HepG2 (cell line): ENCODE results near the gene RIPK3. TPM values are rescaled to one million over a fixed set of nuclear protein-coding genes. Genes with fewer than 3 reads are reported as not detected.

Experiments used
- ATAC-seq: fragments of 200-7000 bp; cut with Tn5 transposase; 3 replicates; pipeline ENCODE4 v1.9.1; 2020; ENCODE audit warnings: mild to moderate bottlenecking, moderate library complexity
- BruUV-seq: library from RNA; stranded (reverse); fragments of 400-500 nt; replicated peaks from 2 replicates; lab custom pipeline; 2021; lab: Mats Ljungman, UMichigan
- CTCF ChIA-PET: fragments of 300-600 bp; formaldehyde crosslinking; extraction: SDS; loops from one replicate; lab custom pipeline; 2021; ENCODE audit warnings: low total read pairs, inconsistent platforms, low intra/inter-chr PET ratio; lab: Yijun Ruan, JAX
- POLR2A ChIA-PET: fragments of 350-600 bp; sonication (Branson Sonifier 250); formaldehyde crosslinking; loops from one replicate; lab custom pipeline; 2020; ENCODE audit warnings: antibody characterized with exemption, inconsistent platforms; lab: Yijun Ruan, JAX
- DNase-seq: peaks from one replicate; pipeline ENCODE4 v3.0.0-alpha.2; 2015; ENCODE audit warnings: low spot score
- FAIRE-seq: peaks from 3 replicates; lab custom pipeline; 2011; peaks lifted over from hg19 to GRCh38; lab: Jason Lieb, UNC
- H2AFZ ChIP-seq: one replicate; pipeline ENCODE4 v1.6.1; 2011; ENCODE audit warnings: low read length, inconsistent platforms
- H3K27ac ChIP-seq: fragments of 300-600 bp; 3 replicates; pipeline ENCODE4 v1.8.0; 2011; ENCODE audit warnings: mixed run types, mild to moderate bottlenecking, mixed read lengths, low read length, inconsistent platforms; ENCODE audit not compliant: insufficient read depth; ENCODE audit errors: extremely low read length
- H3K27me3 ChIP-seq, 2 experiments: fragments of 200-600 bp in 1 of 2; 2 replicates in 1 of 2; 3 replicates in 1 of 2; pipeline versions ENCODE4 v1.6.0 to v1.8.0; 2011; ENCODE audit warnings: low read length in 2 of 2, mild to moderate bottlenecking in 2 of 2, moderate library complexity in 2 of 2, inconsistent platforms in 1 of 2; ENCODE audit not compliant: insufficient read depth in 2 of 2, control insufficient read depth in 1 of 2
- H3K36me3 ChIP-seq, 2 experiments: fragments of 200-600 bp in 1 of 2; replicated peaks in 1 of 2; 2 replicates in 1 of 2; 3 replicates in 1 of 2; pipeline versions ENCODE4 v1.5.1 to v1.8.0; 2011; ENCODE audit warnings: low read length in 2 of 2, inconsistent platforms in 1 of 2; ENCODE audit not compliant: insufficient read depth in 2 of 2, control insufficient read depth in 1 of 2
- H3K4me1 ChIP-seq: 2 replicates; pipeline ENCODE4 v1.5.1; 2012; ENCODE audit warnings: low read length, inconsistent platforms; ENCODE audit not compliant: insufficient read depth
- H3K4me2 ChIP-seq: 2 replicates; pipeline ENCODE4 v1.6.0; 2011; ENCODE audit warnings: low read depth, low read length, inconsistent platforms
- H3K4me3 ChIP-seq, 3 experiments: fragments of 200-600 bp in 1 of 3; sonication (generic), shearing (Covaris generic) in 1 of 3; replicated peaks in 1 of 3; 2 replicates each; pipeline ENCODE4 v1.5.1; 2011 to 2016; ENCODE audit warnings: low read length in 3 of 3, inconsistent platforms in 2 of 3, low read depth in 2 of 3, mild to moderate bottlenecking in 2 of 3, control low read depth in 1 of 3, mixed read lengths in 1 of 3; ENCODE audit not compliant: insufficient read depth in 1 of 3
- H3K79me2 ChIP-seq: one replicate; pipeline ENCODE4 v1.6.1; 2011; ENCODE audit warnings: low read length, inconsistent platforms; ENCODE audit not compliant: insufficient read depth
- H3K9ac ChIP-seq: 2 replicates; pipeline ENCODE4 v1.6.0; 2011; ENCODE audit warnings: mild to moderate bottlenecking, low read depth, low read length, inconsistent platforms; ENCODE audit not compliant: insufficient read depth
- H3K9me3 ChIP-seq: 2 replicates; pipeline ENCODE4 v1.5.1; 2012; ENCODE audit warnings: mild to moderate bottlenecking, low read length
- H4K20me1 ChIP-seq: 2 replicates; pipeline ENCODE4 v1.6.0; 2011; ENCODE audit warnings: inconsistent platforms, mild to moderate bottlenecking, low read length, moderate library complexity; ENCODE audit not compliant: insufficient read depth
- DNMT3B ChIP-seq: conservative IDR thresholded peaks from 2 replicates; pipeline ENCODE4 v1.6.1; 2016; ENCODE audit warnings: missing biosample characterization, control low read depth
- HNF4A ChIP-seq: sonication (generic); formaldehyde crosslinking; IDR thresholded peaks from 2 replicates; pipeline ENCODE4 v1.4.0; 2020; ENCODE audit warnings: missing genetic modification reagents
- KAT2B ChIP-seq: fragments of 150-350 bp; IDR thresholded peaks from 2 replicates; pipeline ENCODE4 v1.6.1; 2014; ENCODE audit warnings: low read depth, low read length, borderline replicate concordance
- MEIS1 ChIP-seq: sonication (generic); formaldehyde crosslinking; IDR thresholded peaks from 2 replicates; pipeline ENCODE4 v1.9.0; 2021; ENCODE audit warnings: mild to moderate bottlenecking, missing genetic modification reagents, moderate library complexity, borderline replicate concordance
- RFX5 ChIP-seq: IDR thresholded peaks from 2 replicates; pipeline ENCODE4 v1.6.1; 2011; ENCODE audit warnings: low read depth, low read length, improper control_type of control experiment
- RNF2 ChIP-seq: fragments of 450-650 bp; conservative IDR thresholded peaks from 2 replicates; pipeline ENCODE4 v1.6.1; 2016; ENCODE audit warnings: low read depth
- ZNF253 ChIP-seq: sonication (generic); formaldehyde crosslinking; IDR thresholded peaks from 2 replicates; pipeline ENCODE4 v1.8.0; 2022; ENCODE audit warnings: mild to moderate bottlenecking, missing genetic modification reagents, borderline replicate concordance
- WGBS: methylation state at CpG from one replicate; pipeline ENCODE4 v1.1.6; 2017; ENCODE audit warnings: low lambda C conversion rate; 5-methylcytosine and 5-hydroxymethylcytosine counted together
- in situ Hi-C: cut with HindIII; loops from 2 replicates; pipeline ENCODE4 v1.10.0; 2017; ENCODE audit warnings: low pct_unique_long_range_greater_than_20kb; ENCODE audit not compliant: extremely low pct_ligation_motif_present
- intact Hi-C: fragments of 100-400 bp; cut with micrococcal nuclease; formaldehyde crosslinking; loops from one replicate; pipeline ENCODE4 v1.10.0; 2022; ENCODE audit not compliant: unreplicated experiment
- polyA plus RNA-seq, 8 experiments: library from polyadenylated mRNA; depleted of rRNA in 3 of 8; stranded (reverse) in 7 of 8; unstranded in 1 of 8; fragments of >200 nt; fragmentation: Illumina TruSeq in 4 of 8; extraction: Trizol in 4 of 8; gene quantifications; 2 replicates each; pipeline versions ENCODE4 v1.2.1 to v1.2.3, GENCODE V29; 2011 to 2016; ENCODE audit warnings: low read depth in 4 of 8, missing spikeins in 1 of 8, mixed read lengths in 1 of 8; ENCODE audit not compliant: insufficient read depth in 1 of 8
- total RNA-seq, 5 experiments: library from RNA; depleted of rRNA; stranded (reverse); fragments of >200 nt; fragmentation: Illumina TruSeq; extraction: Trizol; gene quantifications; 2 replicates each; pipeline ENCODE4 v1.2.3, GENCODE V29; 2016; ENCODE audit warnings: low read depth in 1 of 5
- TF ChIP-seq, protein P1 (sequence below): IDR thresholded peaks from 2 replicates; pipeline ENCODE4 v1.6.1; 2016
- TF ChIP-seq, protein P2 (sequence below): sonication (generic); formaldehyde crosslinking; IDR thresholded peaks from 2 replicates; pipeline ENCODE4 v1.4.0; 2020; ENCODE audit warnings: missing genetic modification reagents
- TF ChIP-seq, protein P3 (sequence below): sonication (generic); formaldehyde crosslinking; IDR thresholded peaks from 2 replicates; pipeline ENCODE4 v1.4.0; 2020; ENCODE audit warnings: missing genetic modification reagents

The RIPK3 gene
- total and polyA plus RNA-seq, 2 of the 13 experiments (the other 11 are each of a cell fraction or from before 2014, with no cell fraction given), result not detected

DNA sequence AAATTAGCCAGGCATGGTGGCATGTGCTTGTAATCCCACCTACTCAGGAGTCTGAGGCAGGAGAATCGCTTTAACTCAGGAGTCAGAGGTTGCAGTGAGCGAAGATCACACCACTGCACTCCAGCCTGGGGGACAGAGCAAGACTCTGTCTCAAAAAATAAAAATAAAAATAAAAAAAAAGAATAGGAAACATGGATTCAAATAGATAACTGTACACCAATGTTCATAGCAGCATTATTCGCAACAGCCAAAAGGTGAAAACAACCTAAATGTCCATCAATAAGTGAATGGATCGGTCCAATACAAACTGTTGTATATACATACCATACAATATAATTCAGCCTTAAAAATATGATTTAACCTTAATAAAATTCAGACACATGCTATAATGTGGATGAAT is 3.1 kb upstream of the RIPK3 start:
- BruUV-seq, result no TSS peak

More for the DNA sequence above, 3.1 kb upstream of the RIPK3 start:
- Histone ChIP-seq H2AFZ (no peak overlapping the region), H3K4me3 (no peak overlapping the region), H3K4me2 (no peak overlapping the region), H3K27me3 (peaks cover 4 to 23% of the 10 kb centered on the region in 2 experiments; a peak in 3 of 5 replicates), H3K79me2 (no peaks in the 10 kb centered on the region), H3K9ac (no peak overlapping the region), H3K27ac (no peak overlapping the region), H4K20me1 (no peaks in the 10 kb centered on the region), H3K36me3 (no peaks in the 10 kb centered on the region), H3K4me1 (peaks cover 8% of the 10 kb centered on the region), H3K9me3 (no peaks in the 10 kb centered on the region)
- FAIRE-seq (no peak), DNase-seq (no peak), ATAC-seq (no peak)
- ChIA-PET CTCF (no interaction called here), POLR2A (no interaction called here)
- 74% methylated on average over 4 of the region's 4 CpGs for WGBS
- in situ Hi-C loops (no loop called here), intact Hi-C loops (no loop called here)
- TF ChIP-seq KAT2B (no peak), ZNF253 (CRISPR knock-in tag) (no peak), MEIS1 (no peak), RNF2 (no peak), RFX5 (no peak), HNF4A (CRISPR knock-in tag) (no peak), DNMT3B (CRISPR knock-in tag) (no peak)
- TF ChIP-seq, protein P1, sequence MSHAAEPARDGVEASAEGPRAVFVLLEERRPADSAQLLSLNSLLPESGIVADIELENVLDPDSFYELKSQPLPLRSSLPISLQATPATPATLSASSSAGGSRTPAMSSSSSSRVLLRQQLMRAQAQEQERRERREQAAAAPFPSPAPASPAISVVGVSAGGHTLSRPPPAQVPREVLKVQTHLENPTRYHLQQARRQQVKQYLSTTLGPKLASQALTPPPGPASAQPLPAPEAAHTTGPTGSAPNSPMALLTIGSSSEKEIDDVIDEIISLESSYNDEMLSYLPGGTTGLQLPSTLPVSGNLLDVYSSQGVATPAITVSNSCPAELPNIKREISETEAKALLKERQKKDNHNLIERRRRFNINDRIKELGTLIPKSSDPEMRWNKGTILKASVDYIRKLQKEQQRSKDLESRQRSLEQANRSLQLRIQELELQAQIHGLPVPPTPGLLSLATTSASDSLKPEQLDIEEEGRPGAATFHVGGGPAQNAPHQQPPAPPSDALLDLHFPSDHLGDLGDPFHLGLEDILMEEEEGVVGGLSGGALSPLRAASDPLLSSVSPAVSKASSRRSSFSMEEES (CRISPR knock-in tag), result no peak
- TF ChIP-seq, protein P2, sequence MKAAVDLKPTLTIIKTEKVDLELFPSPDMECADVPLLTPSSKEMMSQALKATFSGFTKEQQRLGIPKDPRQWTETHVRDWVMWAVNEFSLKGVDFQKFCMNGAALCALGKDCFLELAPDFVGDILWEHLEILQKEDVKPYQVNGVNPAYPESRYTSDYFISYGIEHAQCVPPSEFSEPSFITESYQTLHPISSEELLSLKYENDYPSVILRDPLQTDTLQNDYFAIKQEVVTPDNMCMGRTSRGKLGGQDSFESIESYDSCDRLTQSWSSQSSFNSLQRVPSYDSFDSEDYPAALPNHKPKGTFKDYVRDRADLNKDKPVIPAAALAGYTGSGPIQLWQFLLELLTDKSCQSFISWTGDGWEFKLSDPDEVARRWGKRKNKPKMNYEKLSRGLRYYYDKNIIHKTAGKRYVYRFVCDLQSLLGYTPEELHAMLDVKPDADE (CRISPR knock-in tag), result no peak
- TF ChIP-seq, protein P3, sequence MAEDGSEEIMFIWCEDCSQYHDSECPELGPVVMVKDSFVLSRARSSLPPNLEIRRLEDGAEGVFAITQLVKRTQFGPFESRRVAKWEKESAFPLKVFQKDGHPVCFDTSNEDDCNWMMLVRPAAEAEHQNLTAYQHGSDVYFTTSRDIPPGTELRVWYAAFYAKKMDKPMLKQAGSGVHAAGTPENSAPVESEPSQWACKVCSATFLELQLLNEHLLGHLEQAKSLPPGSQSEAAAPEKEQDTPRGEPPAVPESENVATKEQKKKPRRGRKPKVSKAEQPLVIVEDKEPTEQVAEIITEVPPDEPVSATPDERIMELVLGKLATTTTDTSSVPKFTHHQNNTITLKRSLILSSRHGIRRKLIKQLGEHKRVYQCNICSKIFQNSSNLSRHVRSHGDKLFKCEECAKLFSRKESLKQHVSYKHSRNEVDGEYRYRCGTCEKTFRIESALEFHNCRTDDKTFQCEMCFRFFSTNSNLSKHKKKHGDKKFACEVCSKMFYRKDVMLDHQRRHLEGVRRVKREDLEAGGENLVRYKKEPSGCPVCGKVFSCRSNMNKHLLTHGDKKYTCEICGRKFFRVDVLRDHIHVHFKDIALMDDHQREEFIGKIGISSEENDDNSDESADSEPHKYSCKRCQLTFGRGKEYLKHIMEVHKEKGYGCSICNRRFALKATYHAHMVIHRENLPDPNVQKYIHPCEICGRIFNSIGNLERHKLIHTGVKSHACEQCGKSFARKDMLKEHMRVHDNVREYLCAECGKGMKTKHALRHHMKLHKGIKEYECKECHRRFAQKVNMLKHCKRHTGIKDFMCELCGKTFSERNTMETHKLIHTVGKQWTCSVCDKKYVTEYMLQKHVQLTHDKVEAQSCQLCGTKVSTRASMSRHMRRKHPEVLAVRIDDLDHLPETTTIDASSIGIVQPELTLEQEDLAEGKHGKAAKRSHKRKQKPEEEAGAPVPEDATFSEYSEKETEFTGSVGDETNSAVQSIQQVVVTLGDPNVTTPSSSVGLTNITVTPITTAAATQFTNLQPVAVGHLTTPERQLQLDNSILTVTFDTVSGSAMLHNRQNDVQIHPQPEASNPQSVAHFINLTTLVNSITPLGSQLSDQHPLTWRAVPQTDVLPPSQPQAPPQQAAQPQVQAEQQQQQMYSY (CRISPR knock-in tag), result no peak
